Liver (tissue), 3 donors: ENCODE measurements around the gene RILP.

ENCODE experiments used
- ATF3 ChIP-seq: IDR thresholded peaks from 2 replicates; pipeline ENCODE4 v1.6.1; 2016; ENCODE audit warnings: antibody characterized with exemption
- FOXA2 ChIP-seq: IDR thresholded peaks from 2 replicates; pipeline ENCODE4 v1.6.1; 2016; ENCODE audit warnings: antibody characterized with exemption
- GABPA ChIP-seq, 2 donors: IDR thresholded peaks in 1 of 2; conservative IDR thresholded peaks in 1 of 2; 2 replicates each; pipeline ENCODE4 v1.6.1; 2016; ENCODE audit warnings: antibody characterized with exemption in 2 of 2, mild to moderate bottlenecking in 1 of 2, moderate library complexity in 1 of 2
- HNF4A ChIP-seq, 2 donors: conservative IDR thresholded peaks; 2 replicates each; pipeline ENCODE4 v1.6.1; 2016; ENCODE audit warnings: antibody characterized with exemption in 2 of 2, mild to moderate bottlenecking in 2 of 2
- JUND ChIP-seq, 2 donors: IDR thresholded peaks; 2 replicates each; pipeline ENCODE4 v1.6.1; 2016; ENCODE audit warnings: antibody characterized with exemption in 2 of 2
- MAX ChIP-seq: IDR thresholded peaks from 2 replicates; pipeline ENCODE4 v1.6.1; 2016; ENCODE audit warnings: antibody characterized with exemption
- NR2F2 ChIP-seq: IDR thresholded peaks from 2 replicates; pipeline ENCODE4 v1.6.1; 2016; ENCODE audit warnings: antibody characterized with exemption
- RAD21 ChIP-seq, 2 donors: IDR thresholded peaks; 2 replicates each; pipeline ENCODE4 v1.6.1; 2016; ENCODE audit warnings: antibody characterized with exemption in 2 of 2, mild to moderate bottlenecking in 2 of 2
- YY1 ChIP-seq: IDR thresholded peaks from 2 replicates; pipeline ENCODE4 v1.6.1; 2016; ENCODE audit warnings: antibody characterized with exemption, mild to moderate bottlenecking
- TF ChIP-seq, protein P1 (sequence below): fragments of 150-350 bp; IDR thresholded peaks from 2 replicates; pipeline ENCODE4 v1.5.1; 2017; ENCODE audit warnings: improper control_type of control experiment, low read depth, low read length; ENCODE audit not compliant: missing input control
- donor health status: healthy.
- donor health status: healthy.

DNA sequence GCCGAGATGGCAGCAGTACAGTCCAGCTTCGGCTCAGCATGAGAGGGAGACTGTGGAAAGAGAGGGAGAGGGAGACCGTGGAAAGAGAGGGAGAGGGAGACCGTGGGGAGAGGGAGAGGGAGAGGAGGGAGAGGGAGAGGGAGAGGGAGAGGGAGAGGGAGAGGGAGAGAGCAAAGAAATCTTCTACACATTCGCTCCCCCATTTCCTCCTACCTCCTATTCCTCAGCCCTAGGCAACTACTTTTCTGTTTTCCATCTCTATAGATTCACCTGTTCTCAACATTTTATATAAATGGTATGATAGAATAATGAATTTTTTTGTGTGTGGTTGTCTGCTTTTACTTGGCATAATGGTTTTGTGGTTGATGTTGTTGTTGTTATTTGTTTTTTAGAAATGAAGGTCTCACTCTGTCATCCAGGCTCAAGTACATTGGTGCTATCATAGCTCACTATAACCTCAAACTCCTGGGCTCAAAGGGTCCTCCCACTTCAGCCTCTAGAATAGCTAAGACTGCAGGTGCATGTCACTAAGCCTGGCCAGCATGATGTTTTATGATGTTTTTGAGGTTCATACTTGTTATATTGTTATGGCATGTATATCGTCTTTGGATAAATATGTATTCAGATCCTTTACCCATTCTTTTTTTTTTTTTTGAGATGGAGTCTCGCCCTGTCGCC, 41.0 kb upstream of the RILP start:
- no peak for TF ChIP-seq YY1
- TF ChIP-seq, protein P1, sequence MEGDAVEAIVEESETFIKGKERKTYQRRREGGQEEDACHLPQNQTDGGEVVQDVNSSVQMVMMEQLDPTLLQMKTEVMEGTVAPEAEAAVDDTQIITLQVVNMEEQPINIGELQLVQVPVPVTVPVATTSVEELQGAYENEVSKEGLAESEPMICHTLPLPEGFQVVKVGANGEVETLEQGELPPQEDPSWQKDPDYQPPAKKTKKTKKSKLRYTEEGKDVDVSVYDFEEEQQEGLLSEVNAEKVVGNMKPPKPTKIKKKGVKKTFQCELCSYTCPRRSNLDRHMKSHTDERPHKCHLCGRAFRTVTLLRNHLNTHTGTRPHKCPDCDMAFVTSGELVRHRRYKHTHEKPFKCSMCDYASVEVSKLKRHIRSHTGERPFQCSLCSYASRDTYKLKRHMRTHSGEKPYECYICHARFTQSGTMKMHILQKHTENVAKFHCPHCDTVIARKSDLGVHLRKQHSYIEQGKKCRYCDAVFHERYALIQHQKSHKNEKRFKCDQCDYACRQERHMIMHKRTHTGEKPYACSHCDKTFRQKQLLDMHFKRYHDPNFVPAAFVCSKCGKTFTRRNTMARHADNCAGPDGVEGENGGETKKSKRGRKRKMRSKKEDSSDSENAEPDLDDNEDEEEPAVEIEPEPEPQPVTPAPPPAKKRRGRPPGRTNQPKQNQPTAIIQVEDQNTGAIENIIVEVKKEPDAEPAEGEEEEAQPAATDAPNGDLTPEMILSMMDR, result no peak
- TF ChIP-seq GABPA (IDR thresholded peaks at IDR 0.05 in 1 of 2, conservative IDR thresholded peaks at IDR 0.05 in 1 of 2), result no peak
- no peak for TF ChIP-seq FOXA2
- TF ChIP-seq RAD21 (IDR thresholded peaks at IDR 0.05), result no peak
- no peak for TF ChIP-seq ATF3
- no peak for TF ChIP-seq NR2F2
- TF ChIP-seq HNF4A (conservative IDR thresholded peaks at IDR 0.05), result no peak
- TF ChIP-seq MAX, result no peak
- no peak for TF ChIP-seq JUND (IDR thresholded peaks at IDR 0.05)
